IMR-90 (cell line): ENCODE measurements around the gene JKAMP. TPM values are rescaled to one million over a fixed set of nuclear protein-coding genes. Genes with fewer than 3 reads are reported as not detected.

Experiments used
- ATAC-seq: fragments of 200-7000 bp; cut with Tn5 transposase; 2 replicates; pipeline ENCODE4 v1.9.1; 2020; ENCODE audit warnings: low read depth, mild to moderate bottlenecking, moderate library complexity
- BruUV-seq: library from RNA; stranded (reverse); fragments of 400-500 nt; replicated peaks from 2 replicates; lab custom pipeline; 2021; lab: Mats Ljungman, UMichigan
- CTCF ChIA-PET: fragments of 300-600 bp; formaldehyde crosslinking; extraction: SDS; loops from one replicate; lab custom pipeline; 2021; ENCODE audit warnings: antibody characterized with exemption; lab: Yijun Ruan, JAX
- POLR2A ChIA-PET: fragments of 300-600 bp; sonication (Branson Sonifier 250); formaldehyde crosslinking; loops from one replicate; lab custom pipeline; 2022; ENCODE audit warnings: antibody characterized with exemption; ENCODE audit not compliant: unreplicated experiment; lab: Charles Lee
- DNase-seq: peaks from one replicate; pipeline ENCODE4 v3.0.0; 2013
- H2AFZ ChIP-seq: replicated peaks from 2 replicates; pipeline ENCODE3; 2013; ENCODE audit warnings: low read length, mild to moderate bottlenecking; ENCODE audit not compliant: poor library complexity
- H2AK5ac ChIP-seq: 2 replicates; pipeline ENCODE4 v1.6.1; 2013; ENCODE audit warnings: low read depth, low read length, inconsistent platforms
- H2AK9ac ChIP-seq: replicated peaks from 2 replicates; pipeline ENCODE3; 2013; ENCODE audit warnings: mild to moderate bottlenecking, low read depth, low read length, moderate library complexity; ENCODE audit not compliant: poor library complexity
- H2BK120ac ChIP-seq: 2 replicates; pipeline ENCODE4 v1.6.1; 2013; ENCODE audit warnings: low read depth, low read length, inconsistent platforms
- H2BK15ac ChIP-seq: 3 replicates; pipeline ENCODE4 v1.6.1; 2013; ENCODE audit warnings: low read depth, low read length, inconsistent platforms
- H2BK20ac ChIP-seq: 2 replicates; pipeline ENCODE4 v1.6.1; 2013; ENCODE audit warnings: low read depth, mild to moderate bottlenecking, inconsistent platforms, low read length, moderate library complexity
- H2BK5ac ChIP-seq: 2 replicates; pipeline ENCODE4 v1.6.1; 2013; ENCODE audit warnings: mild to moderate bottlenecking, low read depth, low read length, inconsistent platforms; ENCODE audit not compliant: poor library complexity, severe bottlenecking
- H3K14ac ChIP-seq: replicated peaks from 2 replicates; pipeline ENCODE4 v1.6.1; 2013; ENCODE audit warnings: low read depth, low read length, inconsistent platforms
- H3K18ac ChIP-seq: 2 replicates; pipeline ENCODE4 v1.6.1; 2013; ENCODE audit warnings: low read depth, low read length, control low read depth
- H3K23ac ChIP-seq: 2 replicates; pipeline ENCODE4 v1.6.1; 2013; ENCODE audit warnings: low read depth, low read length, inconsistent platforms
- H3K27ac ChIP-seq: 2 replicates; pipeline ENCODE4 v1.5.1; 2013; ENCODE audit warnings: mild to moderate bottlenecking, control low read depth, low read length; ENCODE audit not compliant: insufficient read depth
- H3K27me3 ChIP-seq: 2 replicates; pipeline ENCODE4 v1.6.1; 2013; ENCODE audit warnings: low read length; ENCODE audit not compliant: control insufficient read depth, insufficient read depth
- H3K36me3 ChIP-seq: 2 replicates; pipeline ENCODE4 v1.6.1; 2013; ENCODE audit warnings: low read length, mixed read lengths; ENCODE audit not compliant: control insufficient read depth, insufficient read depth
- H3K4ac ChIP-seq: 2 replicates; pipeline ENCODE4 v1.6.1; 2013; ENCODE audit warnings: low read depth, low read length, inconsistent platforms
- H3K4me1 ChIP-seq: 2 replicates; pipeline ENCODE4 v1.6.1; 2013; ENCODE audit warnings: low read length, mixed read lengths; ENCODE audit not compliant: control insufficient read depth, insufficient read depth
- H3K4me2 ChIP-seq: 2 replicates; pipeline ENCODE4 v1.6.1; 2013; ENCODE audit warnings: low read depth, mild to moderate bottlenecking, control low read depth, low read length, moderate library complexity
- H3K4me3 ChIP-seq: 2 replicates; pipeline ENCODE4 v1.5.1; 2013; ENCODE audit warnings: low read depth, mild to moderate bottlenecking, control low read depth, low read length, moderate library complexity; ENCODE audit not compliant: insufficient read depth
- H3K56ac ChIP-seq: 2 replicates; pipeline ENCODE4 v1.6.1; 2013; ENCODE audit warnings: low read length, inconsistent platforms; ENCODE audit not compliant: insufficient read depth; ENCODE audit errors: extremely low read depth
- H3K79me1 ChIP-seq, 2 experiments: 2 replicates each; pipeline ENCODE4 v1.6.1; 2013; ENCODE audit warnings: low read length in 2 of 2, inconsistent platforms in 1 of 2, low read depth in 1 of 2
- H3K9ac ChIP-seq: 2 replicates; pipeline ENCODE4 v1.6.1; 2013; ENCODE audit warnings: low read depth, low read length, control low read depth
- H3K9me1 ChIP-seq: 2 replicates; pipeline ENCODE4 v1.6.1; 2013; ENCODE audit warnings: low read length, inconsistent platforms; ENCODE audit not compliant: insufficient read depth
- H3K9me3 ChIP-seq: 2 replicates; pipeline ENCODE4 v1.6.1; 2013; ENCODE audit warnings: low read length; ENCODE audit not compliant: control insufficient read depth, insufficient read depth
- H4K20me1 ChIP-seq: 2 replicates; pipeline ENCODE4 v1.6.1; 2013; ENCODE audit warnings: low read length, inconsistent platforms; ENCODE audit not compliant: insufficient read depth
- H4K5ac ChIP-seq: 2 replicates; pipeline ENCODE4 v1.6.1; 2013; ENCODE audit warnings: mild to moderate bottlenecking, low read depth, low read length, control low read depth
- H4K8ac ChIP-seq, 2 experiments: 2 replicates each; pipeline ENCODE4 v1.6.1; 2013; ENCODE audit warnings: low read depth in 2 of 2, low read length in 2 of 2, control low read depth in 1 of 2, inconsistent platforms in 1 of 2
- H4K91ac ChIP-seq: 2 replicates; pipeline ENCODE4 v1.6.1; 2013; ENCODE audit warnings: low read depth, low read length, inconsistent platforms; ENCODE audit not compliant: insufficient read depth
- BHLHE40 ChIP-seq: fragments of 150-350 bp; IDR thresholded peaks from 2 replicates; pipeline ENCODE4 v1.6.1; 2016; ENCODE audit warnings: mild to moderate bottlenecking, low read depth, low read length
- CHD1 ChIP-seq: IDR thresholded peaks from 2 replicates; pipeline ENCODE4 v1.6.1; 2012; ENCODE audit warnings: low read depth, low read length, improper control_type of control experiment
- FOS ChIP-seq: fragments of 150-350 bp; IDR thresholded peaks from 2 replicates; pipeline ENCODE4 v1.6.1; 2016; ENCODE audit warnings: low read depth, low read length
- MAFK ChIP-seq: IDR thresholded peaks from 2 replicates; pipeline ENCODE4 v1.6.1; 2012; ENCODE audit warnings: low read depth, low read length, improper control_type of control experiment
- MAZ ChIP-seq: IDR thresholded peaks from 2 replicates; pipeline ENCODE4 v1.6.1; 2012; ENCODE audit warnings: low read depth, mild to moderate bottlenecking, low read length, improper control_type of control experiment, moderate library complexity, borderline replicate concordance
- MXI1 ChIP-seq: IDR thresholded peaks from 2 replicates; pipeline ENCODE4 v1.6.1; 2012; ENCODE audit warnings: low read depth, mild to moderate bottlenecking, low read length, moderate library complexity, borderline replicate concordance
- POLR2A ChIP-seq: IDR thresholded peaks from 2 replicates; pipeline ENCODE4 v1.6.1; 2012; ENCODE audit warnings: mild to moderate bottlenecking, low read depth, low read length
- RAD21 ChIP-seq: IDR thresholded peaks from 2 replicates; pipeline ENCODE4 v1.6.1; 2012; ENCODE audit warnings: low read length, improper control_type of control experiment
- RCOR1 ChIP-seq: IDR thresholded peaks from 2 replicates; pipeline ENCODE4 v1.6.1; 2012; ENCODE audit warnings: mild to moderate bottlenecking, low read length, improper control_type of control experiment; ENCODE audit not compliant: insufficient replicate concordance
- RFX5 ChIP-seq: IDR thresholded peaks from 2 replicates; pipeline ENCODE4 v1.8.0; 2012; ENCODE audit warnings: low read depth, mild to moderate bottlenecking, low read length, moderate library complexity
- SMC3 ChIP-seq: fragments of 150-350 bp; IDR thresholded peaks from 2 replicates; pipeline ENCODE4 v1.6.1; 2016; ENCODE audit warnings: low read depth, mild to moderate bottlenecking, antibody characterized with exemption, low read length, moderate library complexity
- WGBS, 2 experiments: methylation state at CpG; one replicate each; pipeline versions ENCODE4 v1.1.5 to v1.1.7; 2013; ENCODE audit warnings: missing lambda C conversion rate in 2 of 2; ENCODE audit not compliant: insufficient read length in 1 of 2; ENCODE audit errors: extremely low coverage in 2 of 2; 5-methylcytosine and 5-hydroxymethylcytosine counted together
- dilution Hi-C: fragments of 300-500 bp; cut with HindIII; formaldehyde crosslinking; loops from one replicate; pipeline ENCODE4 v1.14.3; 2018; ENCODE audit warnings: low sequenced_read_pairs; ENCODE audit not compliant: unreplicated experiment
- in situ Hi-C: fragments of 300-500 bp; cut with MboI; formaldehyde crosslinking; loops from 3 replicates; pipeline ENCODE4 v1.14.3; 2019; ENCODE audit warnings: low sequenced_read_pairs, inconsistent platforms, mixed read lengths
- intact Hi-C: fragments of 100-400 bp; cut with micrococcal nuclease; formaldehyde crosslinking; loops from 2 replicates; pipeline ENCODE4 v1.10.0; 2022
- polyA plus RNA-seq, 3 experiments: library from polyadenylated mRNA; depleted of rRNA; stranded (reverse); fragments of >200 nt; gene quantifications; 2 replicates each; pipeline ENCODE4 v1.2.3, GENCODE V29; 2012; ENCODE audit warnings: low replicate concordance in 1 of 3
- total RNA-seq: library from RNA; depleted of rRNA; stranded (reverse); fragments of >200 nt; gene quantifications from 2 replicates; pipeline ENCODE4 v1.2.3, GENCODE V29; 2012
- TF ChIP-seq, protein P1 (sequence below): fragments of 150-350 bp; IDR thresholded peaks from 2 replicates; pipeline ENCODE4 v1.6.1; 2017; ENCODE audit warnings: mild to moderate bottlenecking, antibody characterized with exemption, low read length, low read depth
- TF ChIP-seq, protein P2 (sequence below): fragments of 150-350 bp; IDR thresholded peaks from 2 replicates; pipeline ENCODE4 v1.6.1; 2016; ENCODE audit warnings: low read depth, mild to moderate bottlenecking, low read length, moderate library complexity, borderline replicate concordance
- TF ChIP-seq, protein P3 (sequence below): conservative IDR thresholded peaks from 2 replicates; pipeline ENCODE4 v1.5.1; 2012; ENCODE audit warnings: mild to moderate bottlenecking, low read depth, low read length, improper control_type of control experiment

The JKAMP gene
- total and polyA plus RNA-seq, 2 of the 4 experiments (the other 2 are of a cell fraction), result 62.2 to 101 TPM

DNA sequence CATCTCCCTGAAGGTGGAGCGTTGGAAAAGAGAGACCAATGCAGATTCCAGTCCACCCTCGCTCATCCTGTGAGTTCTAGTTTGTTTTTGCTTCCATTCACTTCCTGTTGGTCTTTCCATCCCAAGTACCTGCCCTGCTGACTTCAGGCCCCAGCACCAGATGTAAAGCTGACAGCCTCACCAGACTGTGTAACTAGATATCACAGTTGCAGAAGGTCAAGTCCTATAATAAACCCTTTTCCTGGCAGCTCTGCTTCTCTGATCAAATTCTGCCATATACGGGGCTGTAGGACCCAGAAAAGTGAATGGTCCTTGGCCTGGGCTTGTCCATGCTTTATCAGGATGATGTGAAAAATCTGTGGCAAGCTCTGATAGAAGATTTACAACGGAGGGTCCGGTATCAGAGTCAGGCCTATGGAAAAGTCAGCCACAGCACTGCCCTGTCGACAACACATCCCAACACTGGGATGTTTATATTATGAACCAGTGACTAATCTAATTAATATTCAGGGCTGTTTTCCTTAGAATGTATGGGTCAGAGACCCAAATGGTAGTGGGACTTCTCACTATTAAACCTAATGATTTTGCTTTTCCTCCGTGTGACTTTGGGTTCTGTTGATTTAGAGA, 50.2 kb downstream of the JKAMP start (continued):
- no peak for TF ChIP-seq CHD1

DNA sequence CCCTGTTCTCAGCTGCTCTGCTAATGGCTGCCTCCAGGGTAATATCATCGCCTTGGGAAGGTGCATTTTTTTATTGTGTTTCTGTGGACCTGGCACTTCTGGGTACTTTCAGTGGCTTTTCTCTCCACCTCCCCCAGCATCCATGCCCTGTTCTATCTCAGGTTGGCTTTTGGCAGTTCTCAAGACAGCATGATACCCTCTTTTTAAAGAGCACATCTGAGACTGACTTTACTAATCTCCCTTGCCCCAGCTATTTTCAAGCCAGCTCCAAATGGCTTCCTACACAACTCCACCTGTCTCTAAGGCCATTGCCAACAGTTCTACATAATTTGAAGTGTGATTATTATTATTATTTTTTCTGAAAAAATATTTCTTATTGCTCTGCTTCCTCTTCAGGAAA, 53.2 kb downstream of the JKAMP start:
- Histone ChIP-seq H2AK5ac (no peak overlapping the region), H3K4me2 (no peak overlapping the region), H3K56ac (no peak overlapping the region), H3K4me3 (no peak overlapping the region), H4K20me1 (no peaks in the 10 kb centered on the region), H3K79me1 (no peaks in the 10 kb centered on the region), H3K27me3 (no peaks in the 10 kb centered on the region), H2AK9ac (no peak overlapping the region), H3K4me1 (peaks cover 10% of the 10 kb centered on the region), H3K27ac (no peak overlapping the region), H3K23ac (no peak overlapping the region), H4K8ac (no peak overlapping the region), H2BK15ac (no peak overlapping the region), H2BK120ac (no peak overlapping the region), H2BK5ac (no peak overlapping the region), H3K36me3 (no peaks in the 10 kb centered on the region), H4K91ac (no peak overlapping the region), H3K9me3 (no peaks in the 10 kb centered on the region), H2BK20ac (no peak overlapping the region), H3K4ac (no peak overlapping the region), H3K14ac (no peak overlapping the region), H3K9me1 (peaks cover 7% of the 10 kb centered on the region; the same call in 1 of the 2 replicates), H3K18ac (no peak overlapping the region), H3K9ac (no peak overlapping the region), H2AFZ (no peak overlapping the region), H4K5ac (no peak overlapping the region)
- ChIA-PET CTCF (no interaction called here), POLR2A (no interaction called here)
- DNase-seq (no peak), ATAC-seq (no peak)
- no CpG with 5 or more reads among the region's 1 CpG for WGBS, 2 experiments
- intact Hi-C loops, result no loop called here
- in situ Hi-C loops, result no loop called here
- dilution Hi-C loops, result no loop called here
- no TSS peak for BruUV-seq
- TF ChIP-seq CHD1 (no peak), POLR2A (no peak), RFX5 (no peak), MXI1 (no peak), RAD21 (no peak), FOS (no peak), SMC3 (no peak), MAFK (no peak), BHLHE40 (no peak), RCOR1 (no peak), MAZ (no peak)
- TF ChIP-seq, protein P1, sequence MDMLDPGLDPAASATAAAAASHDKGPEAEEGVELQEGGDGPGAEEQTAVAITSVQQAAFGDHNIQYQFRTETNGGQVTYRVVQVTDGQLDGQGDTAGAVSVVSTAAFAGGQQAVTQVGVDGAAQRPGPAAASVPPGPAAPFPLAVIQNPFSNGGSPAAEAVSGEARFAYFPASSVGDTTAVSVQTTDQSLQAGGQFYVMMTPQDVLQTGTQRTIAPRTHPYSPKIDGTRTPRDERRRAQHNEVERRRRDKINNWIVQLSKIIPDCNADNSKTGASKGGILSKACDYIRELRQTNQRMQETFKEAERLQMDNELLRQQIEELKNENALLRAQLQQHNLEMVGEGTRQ, result no peak
- TF ChIP-seq, protein P2, sequence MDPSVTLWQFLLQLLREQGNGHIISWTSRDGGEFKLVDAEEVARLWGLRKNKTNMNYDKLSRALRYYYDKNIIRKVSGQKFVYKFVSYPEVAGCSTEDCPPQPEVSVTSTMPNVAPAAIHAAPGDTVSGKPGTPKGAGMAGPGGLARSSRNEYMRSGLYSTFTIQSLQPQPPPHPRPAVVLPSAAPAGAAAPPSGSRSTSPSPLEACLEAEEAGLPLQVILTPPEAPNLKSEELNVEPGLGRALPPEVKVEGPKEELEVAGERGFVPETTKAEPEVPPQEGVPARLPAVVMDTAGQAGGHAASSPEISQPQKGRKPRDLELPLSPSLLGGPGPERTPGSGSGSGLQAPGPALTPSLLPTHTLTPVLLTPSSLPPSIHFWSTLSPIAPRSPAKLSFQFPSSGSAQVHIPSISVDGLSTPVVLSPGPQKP, result no peak
- TF ChIP-seq, protein P3, sequence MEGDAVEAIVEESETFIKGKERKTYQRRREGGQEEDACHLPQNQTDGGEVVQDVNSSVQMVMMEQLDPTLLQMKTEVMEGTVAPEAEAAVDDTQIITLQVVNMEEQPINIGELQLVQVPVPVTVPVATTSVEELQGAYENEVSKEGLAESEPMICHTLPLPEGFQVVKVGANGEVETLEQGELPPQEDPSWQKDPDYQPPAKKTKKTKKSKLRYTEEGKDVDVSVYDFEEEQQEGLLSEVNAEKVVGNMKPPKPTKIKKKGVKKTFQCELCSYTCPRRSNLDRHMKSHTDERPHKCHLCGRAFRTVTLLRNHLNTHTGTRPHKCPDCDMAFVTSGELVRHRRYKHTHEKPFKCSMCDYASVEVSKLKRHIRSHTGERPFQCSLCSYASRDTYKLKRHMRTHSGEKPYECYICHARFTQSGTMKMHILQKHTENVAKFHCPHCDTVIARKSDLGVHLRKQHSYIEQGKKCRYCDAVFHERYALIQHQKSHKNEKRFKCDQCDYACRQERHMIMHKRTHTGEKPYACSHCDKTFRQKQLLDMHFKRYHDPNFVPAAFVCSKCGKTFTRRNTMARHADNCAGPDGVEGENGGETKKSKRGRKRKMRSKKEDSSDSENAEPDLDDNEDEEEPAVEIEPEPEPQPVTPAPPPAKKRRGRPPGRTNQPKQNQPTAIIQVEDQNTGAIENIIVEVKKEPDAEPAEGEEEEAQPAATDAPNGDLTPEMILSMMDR, result no peak
